ENCODE results near the gene PYCR2. TPM values are rescaled to one million over a fixed set of nuclear protein-coding genes. Genes with fewer than 3 reads are reported as not detected.

Gene PYCR2
- total RNA-seq, 1 experiment from 2014 or later: 104 TPM

- H3K4me3 Mint-ChIP-seq: no peak overlapping the region
- Histone ChIP-seq H2AK5ac (ENCODE audit: insufficient read length, low read length) (no peak overlapping the region), H4K91ac (ENCODE audit: insufficient read length, low read depth, low read length) (no peak overlapping the region), H4K20me1 (ENCODE audit: control insufficient read depth, insufficient read depth, insufficient read length) (no peaks in the 10 kb centered on the region), H3K14ac (ENCODE audit: insufficient read depth, low read length) (no peak overlapping the region), H3K9me3 (ENCODE audit: control insufficient read depth, low read depth, low read length) (no peaks in the 10 kb centered on the region), H4K5ac (ENCODE audit: insufficient read length, low read depth, low read length) (no peak overlapping the region), H3K79me1 (ENCODE audit: insufficient read depth, low read depth, low read length, poor library complexity, severe bottlenecking) (no peaks in the 10 kb centered on the region), H2BK12ac (ENCODE audit: insufficient read length, low read depth, low read length) (no peak overlapping the region), H2BK120ac (ENCODE audit: low read depth, low read length, poor library complexity, severe bottlenecking) (no peak overlapping the region), H2BK15ac (ENCODE audit: low read depth, low read length) (no peak overlapping the region), H3K4me1 (ENCODE audit: insufficient read depth, low read length) (no peaks in the 10 kb centered on the region), H3K4ac (ENCODE audit: low read depth, low read length) (no peak overlapping the region), H3K23me2 (ENCODE audit: insufficient read length, low read depth, low read length, poor library complexity, severe bottlenecking) (no peaks in the 10 kb centered on the region), H3K56ac (ENCODE audit: insufficient read length, low read depth, low read length) (no peak overlapping the region), H4K8ac (replicated peaks; ENCODE audit: insufficient read length, low read depth, low read length) (no peak overlapping the region), H3K27ac (ENCODE audit: insufficient read length, low read depth, low read length) (no peak overlapping the region), H2BK5ac (ENCODE audit: insufficient read length, low read length) (no peak overlapping the region), H2AFZ (ENCODE audit: low read length) (no peak overlapping the region), H3T11ph (ENCODE audit: low read length) (no peak overlapping the region), H3K27me3 (ENCODE audit: insufficient read depth, low read length) (no peaks in the 10 kb centered on the region), H2BK20ac (ENCODE audit: low read depth, low read length, poor library complexity, severe bottlenecking) (no peak overlapping the region), H3K18ac (ENCODE audit: insufficient read length, low read depth, low read length) (no peak overlapping the region), H3K9ac (ENCODE audit: extremely low read depth, insufficient read length, low read length) (no peak overlapping the region), H3K79me2 (ENCODE audit: insufficient read depth, low read length) (no peaks in the 10 kb centered on the region), H3K4me2 (ENCODE audit: insufficient read depth, insufficient read length, low read length) (no peak overlapping the region), H3K23ac (ENCODE audit: insufficient read length, low read depth, low read length) (no peak overlapping the region)
- no CpG with 5 or more reads among the region's 15 CpGs for WGBS (ENCODE audit: extremely low coverage, insufficient read length, low lambda C conversion rate)
- H3K36me3 Mint-ChIP-seq (ENCODE audit: insufficient read depth in 1 of 3, low read depth in 3 of 3): no peaks in the 10 kb centered on the region; a peak in 1 of 7 replicates
- peaks cover 3% of the 10 kb centered on the region in 2 experiments; a peak in 2 of 4 replicates for H3K4me1 Mint-ChIP-seq
- TF ChIP-seq CTCF (conservative IDR thresholded peaks at IDR 0.05): no peak
- no peak for DNase-seq
- H3K9me3 Mint-ChIP-seq: peaks cover 0 to 2% of the 10 kb centered on the region in 2 experiments; a peak in 3 of 5 replicates
- H3K27ac Mint-ChIP-seq: no peak overlapping the region
- H3K27me3 Mint-ChIP-seq (ENCODE audit: low read depth): no peaks in the 10 kb centered on the region
Measured at GRCh38 chr1:225963735-225964530, 39.9 kb upstream of the PYCR2 start.
